HUES48 (cell line): ENCODE measurements around the gene PBRM1.

Source experiments
- H3K27ac ChIP-seq: one replicate; pipeline ENCODE4 v1.7.0; 2013; ENCODE audit warnings: low read depth, low read length, inconsistent platforms
- H3K27me3 ChIP-seq: 2 replicates; pipeline ENCODE4 v1.6.1; 2013; ENCODE audit warnings: mild to moderate bottlenecking, low read length; ENCODE audit not compliant: control insufficient read depth, insufficient read depth
- H3K36me3 ChIP-seq: 2 replicates; pipeline ENCODE4 v1.6.1; 2013; ENCODE audit warnings: low read length; ENCODE audit not compliant: control insufficient read depth, insufficient read depth
- H3K4me1 ChIP-seq: 2 replicates; pipeline ENCODE4 v1.6.1; 2013; ENCODE audit warnings: mild to moderate bottlenecking, low read length; ENCODE audit not compliant: control insufficient read depth, insufficient read depth
- H3K4me3 ChIP-seq: 2 replicates; pipeline ENCODE4 v1.5.1; 2013; ENCODE audit warnings: mild to moderate bottlenecking, low read depth, low read length
- H3K9ac ChIP-seq: 2 replicates; pipeline ENCODE4 v1.6.1; 2013; ENCODE audit warnings: mild to moderate bottlenecking, low read depth, low read length, moderate library complexity
- H3K9me3 ChIP-seq: 2 replicates; pipeline ENCODE4 v1.6.1; 2013; ENCODE audit warnings: low read length; ENCODE audit not compliant: control insufficient read depth, insufficient read depth

PBRM1 gene

DNA sequence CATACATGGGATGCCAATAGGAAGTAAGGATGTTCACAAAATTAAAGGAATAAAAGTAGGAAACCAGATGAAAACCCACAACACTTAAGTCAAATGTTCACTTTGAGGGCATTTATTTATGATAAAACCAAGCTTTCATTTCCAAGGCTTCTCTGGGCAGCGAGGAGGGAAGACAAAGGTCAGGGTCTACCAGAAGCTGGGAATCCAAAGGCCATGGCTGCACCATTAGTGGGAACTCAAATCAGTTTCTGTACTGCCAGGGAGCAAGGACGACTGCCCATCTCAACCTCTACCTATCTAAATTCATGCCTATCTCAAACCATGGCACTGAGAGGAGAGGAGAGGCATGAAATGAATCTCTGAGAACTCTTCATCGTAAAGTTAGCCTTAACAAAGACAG lies 22.6 kb downstream of the PBRM1 start:
- Histone ChIP-seq H3K27ac (no peak overlapping the region), H3K4me1 (no peaks in the 10 kb centered on the region), H3K36me3 (peaks cover 77% of the 10 kb centered on the region), H3K9ac (no peak overlapping the region), H3K4me3 (no peak overlapping the region), H3K27me3 (no peaks in the 10 kb centered on the region), H3K9me3 (no peaks in the 10 kb centered on the region)

DNA sequence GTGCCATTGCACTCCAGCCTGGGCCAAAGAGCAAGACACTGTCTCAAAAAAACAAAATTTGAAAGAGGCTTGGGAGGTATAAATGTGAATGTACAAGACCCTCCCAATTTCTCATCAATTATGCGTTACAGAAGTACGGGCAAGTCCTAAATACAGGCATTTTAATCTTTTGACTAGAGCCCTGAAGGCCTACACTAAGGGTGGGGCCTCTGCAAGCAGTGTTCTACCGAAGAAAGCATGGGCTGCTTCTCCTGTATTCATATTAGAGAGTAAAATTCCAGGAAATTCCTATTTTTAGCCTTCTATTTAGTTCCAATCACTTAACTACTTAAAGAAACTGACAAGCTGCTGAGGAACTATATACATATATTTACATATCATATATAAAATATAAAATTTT lies 25.7 kb downstream of the PBRM1 start:
- no peak overlapping the region for H3K9ac ChIP-seq
- H3K4me3 ChIP-seq: no peak overlapping the region
- peaks cover 4% of the 10 kb centered on the region; the same call in 1 of the 2 replicates for H3K4me1 ChIP-seq
- H3K27me3 ChIP-seq: no peaks in the 10 kb centered on the region
- H3K36me3 ChIP-seq: peaks cover 77% of the 10 kb centered on the region
- no peaks in the 10 kb centered on the region for H3K9me3 ChIP-seq
- no peak overlapping the region for H3K27ac ChIP-seq

DNA sequence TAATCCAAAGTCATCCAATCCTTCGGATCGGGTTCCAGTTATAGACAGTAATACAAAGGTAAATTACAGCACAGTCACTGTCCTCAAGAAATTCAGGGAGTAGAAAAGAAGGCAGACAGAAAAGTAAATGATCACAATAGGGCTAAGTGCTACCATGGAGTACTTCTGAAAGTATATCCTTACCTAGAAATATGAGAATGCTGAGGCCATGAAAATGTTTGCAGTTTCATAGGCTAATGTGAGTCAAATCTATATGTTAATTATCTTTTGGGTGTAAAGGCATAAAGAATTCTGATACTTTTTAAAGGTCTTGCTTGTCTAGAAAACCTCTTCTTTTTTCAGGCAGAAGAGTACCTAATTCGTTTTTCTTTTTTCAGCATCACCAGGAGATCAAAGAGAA lies 29.8 kb downstream of the PBRM1 start:
- no peaks in the 10 kb centered on the region for H3K9me3 ChIP-seq
- H3K36me3 ChIP-seq: peaks cover 86% of the 10 kb centered on the region
- H3K9ac ChIP-seq: no peak overlapping the region
- H3K4me1 ChIP-seq: peaks cover 4% of the 10 kb centered on the region; the same call in 1 of the 2 replicates
- no peak overlapping the region for H3K4me3 ChIP-seq
- no peaks in the 10 kb centered on the region for H3K27me3 ChIP-seq
- no peak overlapping the region for H3K27ac ChIP-seq

DNA sequence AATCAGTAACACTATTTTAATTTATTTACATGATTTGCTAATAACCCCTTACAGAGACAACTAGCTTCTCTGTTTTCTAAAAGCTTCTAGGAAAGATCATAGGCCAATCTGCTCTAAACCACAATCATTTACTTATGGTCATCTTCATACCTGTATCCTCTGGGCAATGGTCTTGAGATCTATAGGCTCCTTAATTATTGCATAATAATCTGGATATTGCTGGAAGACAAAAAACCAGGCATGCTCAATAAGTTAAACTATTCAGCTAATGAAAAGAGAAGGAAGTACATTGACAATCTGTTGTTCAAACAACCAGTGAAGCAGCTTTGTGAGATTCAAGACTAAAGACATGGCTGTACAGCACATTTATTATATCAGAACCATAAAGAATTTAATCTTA lies 34.1 kb downstream of the PBRM1 start:
- Histone ChIP-seq H3K4me1 (peaks cover 4% of the 10 kb centered on the region; the same call in 1 of the 2 replicates), H3K36me3 (peaks cover 87% of the 10 kb centered on the region), H3K27ac (no peak overlapping the region), H3K27me3 (no peaks in the 10 kb centered on the region), H3K4me3 (no peak overlapping the region), H3K9me3 (no peaks in the 10 kb centered on the region), H3K9ac (no peak overlapping the region)

DNA sequence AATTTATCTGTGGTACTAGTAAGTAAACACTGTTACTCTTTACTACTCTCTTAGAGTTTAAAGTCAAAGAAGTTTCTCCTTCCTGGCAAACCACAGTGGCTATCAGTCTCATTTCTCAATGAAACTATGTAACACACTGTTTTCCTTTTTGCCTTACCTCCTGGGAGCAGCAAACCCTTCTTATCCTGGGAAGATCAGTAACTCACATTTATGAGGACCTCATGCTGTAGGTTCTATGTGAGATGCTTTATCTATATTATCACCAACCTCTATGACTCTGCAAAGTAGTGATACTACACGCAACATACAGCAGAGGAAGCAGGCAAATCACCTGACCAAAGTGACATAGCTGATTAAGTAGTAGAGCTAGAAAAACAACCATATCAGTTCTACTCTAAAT lies 35.3 kb downstream of the PBRM1 start:
- H3K27ac ChIP-seq: no peak overlapping the region
- H3K9ac ChIP-seq: no peak overlapping the region
- no peaks in the 10 kb centered on the region for H3K9me3 ChIP-seq
- H3K36me3 ChIP-seq: peaks cover 89% of the 10 kb centered on the region
- no peaks in the 10 kb centered on the region for H3K4me1 ChIP-seq
- H3K27me3 ChIP-seq: no peaks in the 10 kb centered on the region
- no peak overlapping the region for H3K4me3 ChIP-seq

DNA sequence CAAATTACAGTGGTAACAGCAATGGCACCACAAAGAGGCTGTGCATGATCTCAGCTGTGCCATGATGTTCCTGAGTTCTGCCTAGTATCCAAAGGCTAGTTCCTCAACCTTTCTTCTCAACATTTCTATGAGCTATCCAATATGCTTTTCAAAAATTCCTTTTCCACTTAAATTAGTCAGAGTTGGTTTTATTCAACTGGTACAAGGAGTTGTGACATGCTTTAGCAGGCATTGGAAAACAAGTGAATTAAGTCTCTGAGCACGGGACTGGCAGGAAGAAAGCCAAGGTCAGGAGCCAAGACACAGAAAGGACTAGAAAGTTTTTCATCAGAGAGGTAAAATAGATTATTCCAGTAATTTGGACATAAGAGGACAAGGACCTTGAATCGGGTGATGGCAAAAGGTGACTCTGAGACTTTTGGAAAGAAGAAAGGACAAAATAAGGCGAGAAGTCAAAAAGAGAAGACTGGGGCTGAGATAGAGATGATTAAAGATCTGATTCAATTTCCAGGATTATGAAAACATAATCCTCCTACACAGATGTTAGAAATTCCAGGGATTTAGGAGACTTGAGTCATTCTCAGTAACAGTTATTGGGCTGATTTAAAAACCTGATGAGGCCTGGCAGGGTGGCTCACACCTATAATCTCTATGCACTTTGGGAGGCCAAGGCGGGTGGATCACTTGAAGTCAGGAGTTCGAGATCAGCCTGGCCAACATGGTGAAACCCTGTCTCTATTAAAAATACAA lies 36.1 kb downstream of the PBRM1 start:
- Histone ChIP-seq H3K36me3 (peaks cover 89% of the 10 kb centered on the region), H3K9ac (no peak overlapping the region), H3K4me3 (no peak overlapping the region), H3K27ac (no peak overlapping the region), H3K27me3 (no peaks in the 10 kb centered on the region), H3K4me1 (no peaks in the 10 kb centered on the region), H3K9me3 (no peaks in the 10 kb centered on the region)

DNA sequence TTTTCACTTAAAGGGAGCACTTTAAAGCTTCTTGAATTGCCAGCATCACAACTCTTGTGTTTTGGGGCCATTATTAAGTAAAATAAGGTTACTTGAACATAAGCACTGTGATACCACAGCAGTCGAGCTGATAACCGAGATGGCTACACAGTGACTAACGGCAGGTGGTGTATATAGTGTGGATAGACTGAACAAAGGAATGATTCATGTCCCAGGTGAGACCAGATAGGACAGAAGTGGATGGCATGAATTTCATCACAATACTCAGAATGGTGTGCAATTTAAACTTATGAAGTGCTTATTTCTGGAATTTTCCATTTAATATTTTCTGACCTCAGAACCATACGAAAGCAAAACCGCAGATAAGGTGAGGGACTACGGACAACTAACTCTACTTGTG lies 40.2 kb downstream of the PBRM1 start:
- Histone ChIP-seq H3K9ac (no peak overlapping the region), H3K27ac (no peak overlapping the region), H3K4me3 (no peak overlapping the region), H3K4me1 (no peaks in the 10 kb centered on the region), H3K36me3 (peaks cover 87% of the 10 kb centered on the region), H3K9me3 (no peaks in the 10 kb centered on the region), H3K27me3 (no peaks in the 10 kb centered on the region)

DNA sequence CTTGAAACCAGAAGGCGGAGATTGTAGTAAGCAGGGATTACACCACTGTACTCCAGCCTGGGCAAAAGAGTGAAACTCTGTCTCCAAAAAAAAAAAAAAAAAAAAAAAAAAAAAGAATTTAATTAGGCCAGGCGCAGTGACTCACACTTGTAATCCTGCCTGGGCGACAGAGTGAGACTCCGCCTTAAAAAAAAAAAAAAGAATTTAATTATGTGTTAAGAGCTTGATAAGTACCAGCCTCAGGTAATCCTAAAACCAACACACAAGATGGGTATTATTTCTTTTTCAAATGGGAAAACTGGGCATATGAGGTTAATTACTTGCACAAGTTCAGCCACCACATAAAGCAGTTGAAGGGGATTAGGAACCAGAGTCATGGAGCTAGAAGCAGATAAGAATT lies 49.0 kb downstream of the PBRM1 start:
- Histone ChIP-seq H3K4me3 (no peak overlapping the region), H3K27me3 (no peaks in the 10 kb centered on the region), H3K9me3 (no peaks in the 10 kb centered on the region), H3K9ac (no peak overlapping the region), H3K4me1 (no peaks in the 10 kb centered on the region), H3K36me3 (peaks cover 72% of the 10 kb centered on the region), H3K27ac (no peak overlapping the region)

DNA sequence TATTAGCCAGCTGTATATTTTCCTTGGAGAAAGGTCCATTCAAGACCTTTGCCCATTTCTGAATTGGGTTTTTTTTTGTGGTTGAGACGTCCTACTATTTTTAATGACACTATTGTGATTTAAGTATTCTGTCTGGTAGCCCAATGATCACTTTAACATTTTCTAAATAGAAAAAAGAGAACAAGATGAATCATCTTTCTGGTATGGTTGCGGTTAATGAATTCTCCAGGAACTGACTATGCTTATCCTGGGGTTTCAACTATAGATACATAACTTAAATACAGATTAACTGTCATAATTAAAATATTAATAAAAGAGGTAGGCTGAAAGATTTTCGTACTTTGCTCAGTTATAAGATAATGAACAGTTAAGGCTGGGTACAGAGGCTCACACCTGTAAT lies 51.9 kb downstream of the PBRM1 start:
- Histone ChIP-seq H3K27ac (no peak overlapping the region), H3K9me3 (no peaks in the 10 kb centered on the region), H3K36me3 (peaks cover 74% of the 10 kb centered on the region), H3K27me3 (no peaks in the 10 kb centered on the region), H3K4me1 (no peaks in the 10 kb centered on the region), H3K9ac (no peak overlapping the region), H3K4me3 (no peak overlapping the region)

DNA sequence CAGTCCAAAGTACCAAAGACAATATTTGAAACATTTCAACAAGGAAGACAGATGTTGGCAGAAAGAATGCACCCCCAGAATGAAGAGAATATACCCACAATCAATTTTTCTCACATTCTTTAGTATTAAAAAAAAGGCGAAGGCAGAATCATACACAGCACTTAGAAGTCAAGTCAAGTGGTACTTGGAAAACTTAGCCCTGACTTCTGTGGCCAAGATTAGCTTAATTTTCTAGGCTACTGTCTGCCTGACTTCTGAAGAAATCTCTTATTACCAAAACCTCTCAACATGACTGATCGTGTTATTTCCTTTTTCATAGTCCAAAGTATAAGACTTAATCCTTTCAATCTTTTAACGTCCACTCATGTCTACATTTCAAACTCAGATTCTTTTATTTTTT lies 60.7 kb downstream of the PBRM1 start:
- Histone ChIP-seq H3K9ac (no peak overlapping the region), H3K9me3 (no peaks in the 10 kb centered on the region), H3K36me3 (peaks cover 78% of the 10 kb centered on the region), H3K4me3 (no peak overlapping the region), H3K27ac (no peak overlapping the region), H3K27me3 (no peaks in the 10 kb centered on the region), H3K4me1 (no peaks in the 10 kb centered on the region)

DNA sequence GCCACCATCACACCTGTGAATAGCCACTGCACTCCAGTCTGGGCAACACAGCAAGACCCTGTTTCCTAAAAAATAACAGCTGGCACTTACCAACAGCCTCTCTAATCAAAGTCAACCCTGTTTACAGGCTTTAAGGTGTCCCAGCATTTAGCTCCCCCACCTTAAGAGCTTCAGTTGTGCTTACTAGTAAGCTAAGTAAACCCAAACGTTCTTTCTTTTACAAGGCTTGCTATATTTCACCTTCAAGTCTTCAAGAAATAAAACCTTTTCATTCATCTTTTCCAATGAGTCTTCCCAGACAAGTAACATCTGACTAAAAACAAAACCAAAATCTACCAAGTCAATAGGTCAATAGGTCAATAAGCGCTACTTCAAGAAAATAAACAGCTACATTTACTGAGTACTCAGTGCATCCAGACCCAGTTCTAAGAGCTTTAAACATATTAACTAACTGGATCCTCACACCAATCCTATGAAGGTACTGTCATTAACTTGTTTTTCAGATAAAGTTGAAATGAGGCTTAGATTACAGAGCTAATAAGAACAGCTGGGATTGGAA lies 62.4 kb downstream of the PBRM1 start:
- peaks cover 72% of the 10 kb centered on the region for H3K36me3 ChIP-seq

More for the DNA sequence above, 62.4 kb downstream of the PBRM1 start:
- no peaks in the 10 kb centered on the region for H3K9me3 ChIP-seq
- no peak overlapping the region for H3K27ac ChIP-seq
- no peak overlapping the region for H3K4me3 ChIP-seq
- no peak overlapping the region for H3K9ac ChIP-seq
- H3K4me1 ChIP-seq: no peaks in the 10 kb centered on the region
- no peaks in the 10 kb centered on the region for H3K27me3 ChIP-seq
